HepG2 (cell line): ENCODE data around the gene ANO9. TPM values are rescaled to one million over a fixed set of nuclear protein-coding genes. Genes with fewer than 3 reads are reported as not detected.

Experiments
- ATAC-seq: fragments of 200-7000 bp; cut with Tn5 transposase; 3 replicates; pipeline ENCODE4 v1.9.1; 2020; ENCODE audit warnings: mild to moderate bottlenecking, moderate library complexity
- BruUV-seq: library from RNA; stranded (reverse); fragments of 400-500 nt; replicated peaks from 2 replicates; lab custom pipeline; 2021; lab: Mats Ljungman, UMichigan
- CTCF ChIA-PET: fragments of 300-600 bp; formaldehyde crosslinking; extraction: SDS; loops from one replicate; lab custom pipeline; 2021; ENCODE audit warnings: low total read pairs, inconsistent platforms, low intra/inter-chr PET ratio; lab: Yijun Ruan, JAX
- POLR2A ChIA-PET: fragments of 350-600 bp; sonication (Branson Sonifier 250); formaldehyde crosslinking; loops from one replicate; lab custom pipeline; 2020; ENCODE audit warnings: antibody characterized with exemption, inconsistent platforms; lab: Yijun Ruan, JAX
- DNase-seq: peaks from one replicate; pipeline ENCODE4 v3.0.0-alpha.2; 2015; ENCODE audit warnings: low spot score
- FAIRE-seq: peaks from 3 replicates; lab custom pipeline; 2011; peaks lifted over from hg19 to GRCh38; lab: Jason Lieb, UNC
- H2AFZ ChIP-seq: one replicate; pipeline ENCODE4 v1.6.1; 2011; ENCODE audit warnings: low read length, inconsistent platforms
- H3K27ac ChIP-seq: fragments of 300-600 bp; 3 replicates; pipeline ENCODE4 v1.8.0; 2011; ENCODE audit warnings: mixed run types, mild to moderate bottlenecking, mixed read lengths, low read length, inconsistent platforms; ENCODE audit not compliant: insufficient read depth; ENCODE audit errors: extremely low read length
- H3K27me3 ChIP-seq, 2 experiments: fragments of 200-600 bp in 1 of 2; 2 replicates in 1 of 2; 3 replicates in 1 of 2; pipeline versions ENCODE4 v1.6.0 to v1.8.0; 2011; ENCODE audit warnings: low read length in 2 of 2, mild to moderate bottlenecking in 2 of 2, moderate library complexity in 2 of 2, inconsistent platforms in 1 of 2; ENCODE audit not compliant: insufficient read depth in 2 of 2, control insufficient read depth in 1 of 2
- H3K36me3 ChIP-seq, 2 experiments: fragments of 200-600 bp in 1 of 2; replicated peaks in 1 of 2; 2 replicates in 1 of 2; 3 replicates in 1 of 2; pipeline versions ENCODE4 v1.5.1 to v1.8.0; 2011; ENCODE audit warnings: low read length in 2 of 2, inconsistent platforms in 1 of 2; ENCODE audit not compliant: insufficient read depth in 2 of 2, control insufficient read depth in 1 of 2
- H3K4me1 ChIP-seq: 2 replicates; pipeline ENCODE4 v1.5.1; 2012; ENCODE audit warnings: low read length, inconsistent platforms; ENCODE audit not compliant: insufficient read depth
- H3K4me2 ChIP-seq: 2 replicates; pipeline ENCODE4 v1.6.0; 2011; ENCODE audit warnings: low read depth, low read length, inconsistent platforms
- H3K4me3 ChIP-seq, 3 experiments: fragments of 200-600 bp in 1 of 3; sonication (generic), shearing (Covaris generic) in 1 of 3; replicated peaks in 1 of 3; 2 replicates each; pipeline ENCODE4 v1.5.1; 2011 to 2016; ENCODE audit warnings: low read length in 3 of 3, inconsistent platforms in 2 of 3, low read depth in 2 of 3, mild to moderate bottlenecking in 2 of 3, control low read depth in 1 of 3, mixed read lengths in 1 of 3; ENCODE audit not compliant: insufficient read depth in 1 of 3
- H3K79me2 ChIP-seq: one replicate; pipeline ENCODE4 v1.6.1; 2011; ENCODE audit warnings: low read length, inconsistent platforms; ENCODE audit not compliant: insufficient read depth
- H3K9ac ChIP-seq: 2 replicates; pipeline ENCODE4 v1.6.0; 2011; ENCODE audit warnings: mild to moderate bottlenecking, low read depth, low read length, inconsistent platforms; ENCODE audit not compliant: insufficient read depth
- H3K9me3 ChIP-seq: 2 replicates; pipeline ENCODE4 v1.5.1; 2012; ENCODE audit warnings: mild to moderate bottlenecking, low read length
- H4K20me1 ChIP-seq: 2 replicates; pipeline ENCODE4 v1.6.0; 2011; ENCODE audit warnings: inconsistent platforms, mild to moderate bottlenecking, low read length, moderate library complexity; ENCODE audit not compliant: insufficient read depth
- CEBPB ChIP-seq: IDR thresholded peaks from 2 replicates; pipeline ENCODE4 v1.6.1; 2011; ENCODE audit warnings: low read depth, low read length, improper control_type of control experiment, borderline replicate concordance
- CENPBD1 ChIP-seq: sonication (generic); formaldehyde crosslinking; IDR thresholded peaks from 2 replicates; pipeline ENCODE4 v1.8.0; 2022; ENCODE audit warnings: missing genetic modification reagents, low read depth, mild to moderate bottlenecking, borderline replicate concordance
- HNRNPL ChIP-seq: fragments of 200-400 bp; formaldehyde crosslinking; IDR thresholded peaks from 2 replicates; pipeline ENCODE4 v1.6.1; 2017; ENCODE audit warnings: mild to moderate bottlenecking, low read depth, low read length
- KLF11 ChIP-seq: IDR thresholded peaks from 2 replicates; pipeline ENCODE4 v1.6.1; 2016; ENCODE audit warnings: missing compliant biosample characterization
- KLF9 ChIP-seq: IDR thresholded peaks from 2 replicates; pipeline ENCODE4 v1.6.1; 2016; ENCODE audit warnings: low read depth
- MIER2 ChIP-seq: IDR thresholded peaks from 2 replicates; pipeline ENCODE4 v1.6.1; 2016; ENCODE audit warnings: missing biosample characterization, missing genetic modification reagents
- MTF2 ChIP-seq: sonication (generic); formaldehyde crosslinking; IDR thresholded peaks from 2 replicates; pipeline ENCODE4 v1.5.0; 2020; ENCODE audit warnings: missing genetic modification reagents, borderline replicate concordance
- NBN ChIP-seq: fragments of 450-650 bp; conservative IDR thresholded peaks from 2 replicates; pipeline ENCODE4 v1.6.1; 2017
- NR3C1 ChIP-seq: sonication (generic); formaldehyde crosslinking; IDR thresholded peaks from 2 replicates; pipeline ENCODE4 v1.4.0; 2020; ENCODE audit warnings: missing genetic modification reagents
- SMAD1 ChIP-seq: sonication (generic); formaldehyde crosslinking; IDR thresholded peaks from 2 replicates; pipeline ENCODE4 v1.4.0; 2020; ENCODE audit warnings: missing genetic modification reagents, low read depth, mild to moderate bottlenecking, borderline replicate concordance
- SRY ChIP-seq: sonication (generic); formaldehyde crosslinking; IDR thresholded peaks from 2 replicates; pipeline ENCODE4 v1.8.0; 2022; ENCODE audit warnings: mild to moderate bottlenecking, missing genetic modification reagents
- STAT6 ChIP-seq: sonication (generic); formaldehyde crosslinking; IDR thresholded peaks from 2 replicates; pipeline ENCODE4 v1.4.0; 2020; ENCODE audit warnings: missing genetic modification reagents, mild to moderate bottlenecking, borderline replicate concordance
- YEATS4 ChIP-seq: sonication (generic); formaldehyde crosslinking; IDR thresholded peaks from 2 replicates; pipeline ENCODE4 v1.4.0; 2020; ENCODE audit warnings: missing genetic modification reagents, borderline replicate concordance
- ZFP1 ChIP-seq: IDR thresholded peaks from 2 replicates; pipeline ENCODE4 v1.6.1; 2016
- ZNF124 ChIP-seq: sonication (generic); formaldehyde crosslinking; IDR thresholded peaks from 2 replicates; pipeline ENCODE4 v1.4.0; 2020; ENCODE audit warnings: missing genetic modification reagents
- ZNF543 ChIP-seq: sonication (generic); formaldehyde crosslinking; IDR thresholded peaks from 2 replicates; pipeline ENCODE4 v1.4.0; 2020; ENCODE audit warnings: mild to moderate bottlenecking, missing genetic modification reagents
- ZSCAN20 ChIP-seq: sonication (generic); formaldehyde crosslinking; IDR thresholded peaks from 2 replicates; pipeline ENCODE4 v1.4.0; 2020; ENCODE audit warnings: missing genetic modification reagents, mild to moderate bottlenecking, borderline replicate concordance
- ZZZ3 ChIP-seq: sonication (generic); formaldehyde crosslinking; IDR thresholded peaks from 2 replicates; pipeline ENCODE4 v1.4.0; 2020; ENCODE audit warnings: missing genetic modification reagents, mild to moderate bottlenecking, borderline replicate concordance
- WGBS: methylation state at CpG from one replicate; pipeline ENCODE4 v1.1.6; 2017; ENCODE audit warnings: low lambda C conversion rate; 5-methylcytosine and 5-hydroxymethylcytosine counted together
- in situ Hi-C: cut with HindIII; loops from 2 replicates; pipeline ENCODE4 v1.10.0; 2017; ENCODE audit warnings: low pct_unique_long_range_greater_than_20kb; ENCODE audit not compliant: extremely low pct_ligation_motif_present
- intact Hi-C: fragments of 100-400 bp; cut with micrococcal nuclease; formaldehyde crosslinking; loops from one replicate; pipeline ENCODE4 v1.10.0; 2022; ENCODE audit not compliant: unreplicated experiment
- polyA plus RNA-seq, 8 experiments: library from polyadenylated mRNA; depleted of rRNA in 3 of 8; stranded (reverse) in 7 of 8; unstranded in 1 of 8; fragments of >200 nt; fragmentation: Illumina TruSeq in 4 of 8; extraction: Trizol in 4 of 8; gene quantifications; 2 replicates each; pipeline versions ENCODE4 v1.2.1 to v1.2.3, GENCODE V29; 2011 to 2016; ENCODE audit warnings: low read depth in 4 of 8, missing spikeins in 1 of 8, mixed read lengths in 1 of 8; ENCODE audit not compliant: insufficient read depth in 1 of 8
- total RNA-seq, 5 experiments: library from RNA; depleted of rRNA; stranded (reverse); fragments of >200 nt; fragmentation: Illumina TruSeq; extraction: Trizol; gene quantifications; 2 replicates each; pipeline ENCODE4 v1.2.3, GENCODE V29; 2016; ENCODE audit warnings: low read depth in 1 of 5
- TF ChIP-seq, protein P1 (sequence below): sonication (generic); formaldehyde crosslinking; IDR thresholded peaks from 2 replicates; pipeline ENCODE4 v1.5.0; 2020; ENCODE audit warnings: mild to moderate bottlenecking, missing genetic modification reagents, borderline replicate concordance

Gene ANO9
- total and polyA plus RNA-seq, 2 of the 13 experiments (the other 11 are each of a cell fraction or from before 2014, with no cell fraction given) = 8.9 to 14.3 TPM

- TF ChIP-seq, protein P1, sequence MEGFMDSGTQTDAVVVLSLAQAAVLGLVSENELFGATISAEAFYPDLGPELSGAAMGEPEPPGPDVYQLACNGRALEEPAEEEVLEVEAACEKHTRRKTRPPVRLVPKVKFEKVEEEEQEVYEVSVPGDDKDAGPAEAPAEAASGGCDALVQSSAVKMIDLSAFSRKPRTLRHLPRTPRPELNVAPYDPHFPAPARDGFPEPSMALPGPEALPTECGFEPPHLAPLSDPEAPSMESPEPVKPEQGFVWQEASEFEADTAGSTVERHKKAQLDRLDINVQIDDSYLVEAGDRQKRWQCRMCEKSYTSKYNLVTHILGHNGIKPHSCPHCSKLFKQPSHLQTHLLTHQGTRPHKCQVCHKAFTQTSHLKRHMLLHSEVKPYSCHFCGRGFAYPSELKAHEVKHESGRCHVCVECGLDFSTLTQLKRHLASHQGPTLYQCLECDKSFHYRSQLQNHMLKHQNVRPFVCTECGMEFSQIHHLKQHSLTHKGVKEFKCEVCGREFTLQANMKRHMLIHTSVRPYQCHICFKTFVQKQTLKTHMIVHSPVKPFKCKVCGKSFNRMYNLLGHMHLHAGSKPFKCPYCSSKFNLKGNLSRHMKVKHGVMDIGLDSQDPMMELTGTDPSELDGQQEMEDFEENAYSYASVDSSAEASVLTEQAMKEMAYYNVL (CRISPR knock-in tag) = no peak
Measured at GRCh38 chr11:472816-473215, 31.0 kb upstream of the ANO9 start (continued).

GRCh38 chr11:472272-472671 lies 30.5 kb upstream of the ANO9 start:
- peaks cover 1 to 8% of the 10 kb centered on the region in 2 experiments; a peak in 2 of 5 replicates for H3K36me3 ChIP-seq
- no peak for FAIRE-seq
- 84% methylated on average over 6 of the region's 13 CpGs for WGBS
- ChIA-PET CTCF (no interaction called here), POLR2A (no interaction called here)
- H3K9me3 ChIP-seq = no peaks in the 10 kb centered on the region
- peaks cover 15% of the 10 kb centered on the region for H3K79me2 ChIP-seq
- no peaks in the 10 kb centered on the region for H4K20me1 ChIP-seq
- no peak overlapping the region for H3K27ac ChIP-seq
- no peaks in the 10 kb centered on the region for H3K27me3 ChIP-seq
- no TSS peak for BruUV-seq
- in situ Hi-C loops = no loop called here
- no peak overlapping the region for H3K4me3 ChIP-seq
- H3K4me2 ChIP-seq = no peak overlapping the region
- DNase-seq = no peak
- TF ChIP-seq CENPBD1 (CRISPR knock-in tag) (no peak), MTF2 (CRISPR knock-in tag) (no peak), CEBPB (no peak), STAT6 (CRISPR knock-in tag) (no peak), NR3C1 (CRISPR knock-in tag) (no peak), NBN (no peak), SMAD1 (no peak), SRY (CRISPR knock-in tag) (no peak), YEATS4 (CRISPR knock-in tag) (no peak), HNRNPL (no peak), ZZZ3 (no peak), ZNF543 (CRISPR knock-in tag) (no peak), ZFP1 (CRISPR knock-in tag) (no peak), KLF11 (CRISPR knock-in tag) (no peak), KLF9 (no peak), ZSCAN20 (CRISPR knock-in tag) (no peak), MIER2 (CRISPR knock-in tag) (no peak), ZNF124 (CRISPR knock-in tag) (no peak)
- H3K9ac ChIP-seq = no peak overlapping the region
- ATAC-seq = peak; percentile 47
- intact Hi-C loops = no loop called here
- peaks cover 19% of the 10 kb centered on the region for H3K4me1 ChIP-seq
- no peak overlapping the region for H2AFZ ChIP-seq
